CD4-positive, alpha-beta T cell treated with Interleukin-10 for 1 hour (primary cell): ENCODE data around the gene ENOPH1.
"Not testable (repeated sequence)": the region's sequence is repeated elsewhere in the genome, so short reads cannot be mapped to it uniquely, and the experiment has no call there.

Experiments used
- DNase-seq: peaks from one replicate; pipeline ENCODE4 v3.0.0-alpha.2; 2020

ENOPH1 gene

GRCh38 chr4:82428969-82429727 lies 1.2 kb upstream of the ENOPH1 start:
- peak; percentile 95 for DNase-seq

DNA sequence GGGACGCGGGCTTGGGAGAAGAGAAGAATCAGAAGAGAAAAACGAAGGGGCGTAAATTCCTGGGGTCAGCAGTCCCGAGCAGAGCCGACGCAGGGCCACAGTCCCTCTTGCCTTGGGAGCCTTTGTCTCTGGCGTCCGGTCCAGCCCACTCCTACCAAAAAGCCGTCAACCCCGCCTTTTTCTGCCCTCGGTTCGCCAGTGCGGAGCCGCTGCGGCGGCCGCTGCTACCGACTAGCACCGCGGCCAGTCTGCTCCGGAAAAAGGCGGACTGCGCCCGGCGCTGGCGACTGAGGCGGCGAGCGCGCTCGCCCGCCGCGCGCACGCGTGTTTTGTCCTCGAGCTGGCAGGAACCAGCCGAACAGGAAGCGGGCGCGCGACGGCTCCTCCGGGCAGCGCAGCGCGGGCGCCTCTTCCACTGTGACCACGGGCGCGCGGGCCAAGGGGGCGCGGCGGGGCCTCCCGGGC lies 630 bp upstream of the ENOPH1 start:
- peak; percentile 79 for DNase-seq

DNA sequence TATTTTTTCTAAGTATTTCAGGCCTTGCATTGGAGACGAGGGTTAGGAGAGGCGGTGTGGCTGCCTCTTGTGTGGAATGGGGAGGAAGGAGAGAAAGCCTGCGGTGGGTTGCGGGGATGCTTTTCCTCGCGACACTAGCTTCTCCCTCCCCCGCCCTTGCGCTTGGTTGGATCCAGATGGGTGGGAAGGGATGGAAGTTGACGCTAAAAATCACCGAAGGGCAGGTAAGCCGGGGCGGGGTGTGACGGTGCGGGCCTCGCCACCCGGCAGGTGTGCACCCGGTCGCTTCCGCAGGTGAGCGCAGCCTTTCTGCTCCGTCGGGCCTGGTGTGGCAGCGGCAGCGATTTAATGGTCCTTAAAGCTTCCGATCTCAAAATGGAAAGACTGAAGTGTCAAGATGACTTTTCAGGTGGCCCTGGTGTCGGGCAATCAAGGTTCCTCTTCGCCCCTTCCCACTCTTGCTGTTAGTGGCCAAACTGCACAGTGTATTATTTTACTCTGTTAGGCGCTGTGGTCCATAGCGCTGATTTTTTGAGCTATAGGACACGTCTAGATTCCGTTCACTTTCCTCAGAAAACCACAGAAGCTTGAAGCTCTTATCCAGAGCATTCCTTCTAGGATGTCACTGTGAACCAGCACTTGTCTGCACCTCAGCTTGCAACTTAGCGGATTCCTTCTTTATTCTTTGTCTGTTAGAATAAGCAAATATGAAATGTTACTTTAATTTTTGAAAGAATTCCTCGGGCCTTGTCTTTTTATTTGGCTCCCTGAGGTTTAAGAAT lies 765 bp downstream of the ENOPH1 start:
- peak; percentile 52 for DNase-seq

DNA sequence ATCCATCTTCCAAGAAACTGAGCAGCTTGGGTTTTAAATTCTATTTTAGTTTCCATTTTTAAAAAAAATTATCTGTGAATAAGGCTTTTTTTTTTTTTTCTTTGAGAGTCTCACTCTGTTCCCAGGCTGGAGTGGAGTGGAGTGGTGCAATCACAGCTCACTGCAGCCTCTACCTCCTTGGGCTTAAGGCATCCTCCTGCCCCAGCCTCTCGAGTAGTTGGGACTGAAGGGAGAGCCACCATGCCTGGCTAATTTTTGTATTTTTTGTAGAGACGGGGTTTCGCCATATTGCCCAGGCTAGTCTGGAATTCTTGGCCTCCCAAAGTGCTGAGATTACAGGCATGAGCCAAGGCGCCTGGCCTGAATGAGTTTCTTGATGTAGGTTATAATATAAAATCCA lies 1.4 kb downstream of the ENOPH1 start:
- DNase-seq, result no peak

DNA sequence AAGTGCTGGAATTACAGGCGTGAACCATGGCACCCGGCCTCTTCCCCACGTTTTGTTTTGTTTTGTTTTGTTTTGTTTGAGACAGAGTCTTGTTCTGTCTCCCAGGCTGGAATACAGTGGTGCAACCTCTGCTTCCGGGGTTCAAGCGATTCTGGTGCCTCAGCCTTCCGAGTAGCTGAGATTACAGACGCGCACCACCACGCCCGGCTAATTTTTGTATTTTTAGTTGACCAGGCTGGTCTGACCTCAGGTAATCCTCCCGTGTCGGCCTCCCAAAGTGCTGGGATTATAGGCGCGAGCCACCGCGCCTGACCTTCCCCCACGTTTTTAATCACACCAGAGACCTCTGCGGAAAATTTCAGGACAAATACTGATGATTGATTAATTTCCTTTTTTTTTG lies 2.2 kb downstream of the ENOPH1 start:
- DNase-seq, result no peak

DNA sequence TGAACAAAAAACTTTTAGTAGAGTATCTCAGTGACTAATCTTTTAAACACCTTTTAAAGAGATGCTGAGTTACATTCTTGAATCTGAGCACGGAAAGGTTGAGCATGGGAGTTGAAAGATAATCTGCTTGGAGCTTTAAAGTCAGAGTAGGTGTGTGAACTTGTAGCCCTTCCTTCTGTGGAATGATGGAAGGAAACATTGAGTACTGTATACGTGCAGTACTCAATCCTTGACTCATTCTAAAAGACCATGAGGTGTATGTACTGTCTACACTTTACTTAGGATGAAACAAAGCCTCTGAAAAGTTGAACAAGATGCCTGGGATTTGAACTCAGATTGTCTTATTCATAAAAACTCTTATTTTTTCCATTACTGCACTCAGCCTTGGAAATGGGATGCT lies 3.4 kb downstream of the ENOPH1 start:
- no peak for DNase-seq

GRCh38 chr4:82434949-82435348 lies 4.6 kb downstream of the ENOPH1 start:
- DNase-seq, result no peak

- DNase-seq, result no peak
Measured at GRCh38 chr4:82436130-82436529, 5.7 kb downstream of the ENOPH1 start.

DNA sequence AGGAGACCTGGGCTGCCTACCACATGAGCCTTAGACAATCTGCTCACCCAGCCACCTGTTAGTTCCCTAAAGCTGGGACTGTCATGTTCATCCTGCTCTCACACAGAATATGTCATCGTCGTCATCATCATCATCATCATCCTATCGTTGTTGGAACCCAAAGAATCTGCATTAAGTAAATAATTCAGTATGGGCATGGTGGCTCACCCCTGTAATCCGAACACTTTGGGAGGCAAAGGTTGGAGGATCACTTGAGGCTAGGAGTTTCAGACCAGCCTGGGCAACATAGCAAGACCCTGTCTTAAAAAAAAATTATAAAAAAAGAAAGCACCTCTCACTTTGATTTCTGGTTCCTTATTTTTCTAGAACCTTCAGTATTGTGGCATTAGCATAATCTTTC lies 6.4 kb downstream of the ENOPH1 start:
- no peak for DNase-seq

DNA sequence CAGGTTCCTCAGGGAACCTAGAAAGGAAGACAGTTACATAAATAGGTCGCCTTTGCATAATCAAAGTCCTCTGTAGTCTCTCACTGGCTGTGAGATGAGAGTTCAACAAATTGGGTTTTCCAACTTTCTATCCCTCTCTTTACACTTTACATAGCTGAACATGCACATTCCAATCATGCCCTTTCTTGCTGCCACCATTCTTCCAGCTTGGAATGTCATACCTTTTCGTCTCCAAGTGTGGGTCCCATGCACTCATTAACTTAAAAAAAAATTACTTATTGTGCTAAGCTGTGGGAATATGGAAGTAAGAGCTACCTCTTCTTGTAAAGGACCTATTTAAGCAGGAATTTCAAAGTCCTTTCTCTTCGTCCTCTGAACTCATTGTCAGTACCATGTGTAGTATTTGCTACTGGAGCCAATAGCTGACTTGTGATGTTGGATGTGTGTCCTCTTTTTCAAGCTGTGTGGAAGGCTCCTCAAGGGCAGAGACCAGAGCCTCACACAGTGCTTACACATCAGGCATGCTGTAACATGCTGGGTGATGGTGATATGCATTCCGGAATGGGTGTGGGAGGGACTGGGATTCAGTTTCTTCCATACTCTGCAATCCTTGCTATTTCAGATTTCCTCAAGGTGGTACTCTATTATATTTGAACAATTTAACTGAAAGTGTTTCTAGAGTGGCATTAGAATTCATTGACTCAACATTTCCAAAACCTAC lies 7.1 kb downstream of the ENOPH1 start:
- DNase-seq, result no peak

DNA sequence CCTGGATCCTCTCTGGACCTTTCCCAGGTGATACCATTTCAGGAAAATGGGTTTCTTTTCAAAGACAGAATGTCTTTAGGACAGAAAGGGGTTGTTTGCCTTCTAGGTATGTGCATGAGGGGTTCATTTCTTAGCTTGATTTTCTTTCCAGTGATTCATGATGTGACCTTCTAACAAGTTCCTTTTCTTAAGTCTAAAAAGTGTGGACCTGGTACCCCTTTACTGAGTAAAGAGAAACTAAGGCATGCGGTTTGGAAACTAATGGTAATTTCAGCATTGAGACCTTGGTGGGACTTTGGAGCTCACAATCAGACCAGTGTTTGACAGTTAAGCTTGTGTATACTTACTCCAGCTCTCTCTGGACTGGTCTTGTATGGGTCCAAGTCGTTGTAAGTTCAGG lies 8.7 kb downstream of the ENOPH1 start:
- DNase-seq, result no peak

DNA sequence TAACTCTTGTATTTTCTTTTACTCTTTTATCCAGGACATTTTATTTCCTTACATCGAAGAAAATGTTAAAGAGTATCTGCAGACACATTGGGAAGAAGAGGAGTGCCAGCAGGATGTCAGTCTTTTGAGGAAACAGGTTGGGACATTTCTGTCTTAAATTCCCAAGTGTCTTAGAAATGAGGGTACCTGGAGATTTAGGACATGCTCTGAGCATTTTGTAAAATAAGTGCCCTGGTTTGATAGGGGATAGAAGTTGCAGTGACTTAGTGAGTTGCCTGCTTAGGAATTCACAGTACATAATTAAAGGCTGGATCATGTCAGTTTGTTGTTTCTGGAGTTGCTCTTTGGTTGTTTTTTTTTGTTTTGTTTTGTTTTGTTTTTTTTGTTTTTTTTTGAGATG lies 17.5 kb downstream of the ENOPH1 start:
- no peak for DNase-seq

DNA sequence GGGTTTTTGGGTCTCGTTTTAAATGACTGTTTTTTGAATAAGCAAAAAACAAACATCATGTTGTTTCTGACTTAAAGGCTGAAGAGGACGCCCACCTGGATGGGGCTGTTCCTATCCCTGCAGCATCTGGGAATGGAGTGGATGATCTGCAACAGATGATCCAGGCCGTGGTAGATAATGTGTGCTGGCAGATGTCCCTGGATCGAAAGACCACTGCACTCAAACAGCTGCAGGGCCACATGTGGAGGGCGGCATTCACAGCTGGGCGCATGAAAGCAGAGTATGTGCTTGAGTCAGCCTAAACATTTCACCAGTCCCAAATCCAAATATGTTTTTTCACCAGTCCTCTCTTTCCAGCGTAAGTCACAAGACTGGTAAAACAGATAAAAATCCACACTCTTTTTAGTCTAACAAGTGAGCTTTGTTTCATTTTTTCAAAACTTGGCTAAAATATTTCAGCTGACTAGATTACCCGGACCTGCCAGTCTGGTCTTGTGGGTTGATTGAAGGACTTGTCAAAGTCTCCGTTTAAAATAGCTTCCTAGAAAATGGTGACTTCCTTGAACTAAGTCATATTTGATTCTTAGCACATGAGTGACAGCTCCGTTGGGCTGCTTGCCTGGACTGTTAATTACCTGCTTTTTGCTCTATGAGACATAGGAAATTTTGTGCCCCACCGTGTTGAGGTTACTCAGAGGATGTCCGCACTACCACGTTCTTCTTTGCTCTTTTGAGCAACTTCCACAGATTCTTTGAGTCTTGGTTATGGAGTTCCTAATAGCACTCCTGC lies 20.8 kb downstream of the ENOPH1 start:
- DNase-seq, result no peak

- DNase-seq, result no peak
Measured at GRCh38 chr4:82452026-82452425, 21.6 kb downstream of the ENOPH1 start.

- DNase-seq, result no peak
Measured at GRCh38 chr4:82457266-82457665, 26.9 kb downstream of the ENOPH1 start.

GRCh38 chr4:82458729-82459128 lies 28.3 kb downstream of the ENOPH1 start:
- no peak for DNase-seq

DNA sequence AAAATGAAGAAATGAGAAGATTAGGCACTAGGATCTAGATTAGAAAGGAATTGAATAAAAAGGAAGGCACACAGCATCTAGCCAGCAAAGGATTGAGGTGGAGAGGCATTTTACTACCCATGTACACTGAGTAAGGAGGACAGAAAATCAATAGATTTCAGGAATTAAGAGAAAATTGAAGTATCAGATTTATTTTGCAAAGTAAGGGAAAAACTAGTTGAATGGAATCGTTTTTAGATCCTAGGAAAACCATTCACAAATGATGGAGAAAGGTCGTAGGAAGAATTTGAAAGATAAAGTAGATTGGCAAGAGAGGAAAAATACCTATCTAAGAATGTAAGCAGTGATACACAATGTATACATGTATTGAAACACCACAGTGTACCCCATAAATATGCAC lies 31.3 kb downstream of the ENOPH1 start:
- DNase-seq, result no peak

DNA sequence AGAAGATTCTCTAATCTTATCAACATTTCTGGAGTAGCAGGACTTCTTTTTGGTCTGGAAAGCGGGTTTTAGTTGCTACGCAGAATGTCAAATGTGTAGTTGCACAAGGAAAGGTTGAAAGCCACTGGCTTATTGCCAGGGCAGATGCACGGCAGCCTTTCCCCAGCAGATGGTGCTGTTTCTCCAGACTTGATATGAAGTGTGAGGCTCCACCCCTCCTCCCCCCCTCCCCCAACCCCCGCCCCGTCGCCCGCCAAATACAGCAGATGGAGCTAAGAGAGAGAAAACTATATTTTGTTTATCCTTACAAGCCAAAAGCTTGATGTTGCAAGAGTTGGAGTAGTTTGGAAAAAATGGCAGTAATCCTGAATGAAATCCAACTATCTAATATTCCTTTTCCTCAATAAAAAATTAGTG lies 32.0 kb downstream of the ENOPH1 start:
- DNase-seq, result peak; percentile 86

DNA sequence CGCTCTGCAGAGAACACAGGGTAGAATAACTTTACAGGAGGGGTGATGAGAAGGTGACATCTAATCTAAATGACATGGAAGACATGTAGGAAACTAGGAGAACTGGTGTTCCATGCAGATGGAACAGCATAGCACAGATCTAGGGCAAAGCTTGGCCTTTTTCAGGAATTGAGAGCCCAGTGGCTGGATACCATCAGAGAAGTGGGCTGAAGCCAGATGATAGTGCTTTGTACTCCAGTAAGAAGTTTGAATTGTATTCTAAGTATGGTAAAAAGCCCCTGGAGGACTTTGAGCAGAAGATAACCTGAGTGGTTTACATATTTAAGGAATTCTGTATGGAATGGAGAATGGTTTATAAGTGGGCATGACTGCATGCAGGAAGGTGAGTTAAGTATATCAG lies 32.8 kb downstream of the ENOPH1 start:
- DNase-seq, result no peak

- no peak for DNase-seq
Measured at GRCh38 chr4:82467471-82467870, 37.1 kb downstream of the ENOPH1 start.

GRCh38 chr4:82469791-82470345 lies 39.5 kb downstream of the ENOPH1 start:
- no peak for DNase-seq

DNA sequence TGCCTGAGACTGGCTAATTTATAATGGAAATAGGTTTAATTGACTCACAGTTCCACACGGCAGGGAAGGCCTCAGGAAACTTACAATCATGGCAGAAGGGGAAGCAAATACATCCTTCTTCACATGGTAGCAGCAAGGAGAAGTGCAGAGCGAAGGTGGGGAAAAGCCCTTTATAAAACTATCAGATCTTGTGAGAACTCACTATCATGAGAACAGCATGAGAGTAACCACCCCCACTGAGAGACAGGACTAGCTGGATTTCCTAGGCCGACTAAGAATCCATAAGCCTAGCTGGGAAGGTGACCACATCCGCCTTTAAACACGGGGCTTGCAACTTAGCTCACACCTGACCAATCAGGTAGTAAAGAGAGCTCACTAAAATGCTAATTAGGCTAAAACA lies 42.7 kb downstream of the ENOPH1 start:
- DNase-seq, result not testable (repeated sequence)
